ENCODE results near the gene TBC1D22B.
"Not testable (repeated sequence)": the region's sequence is repeated elsewhere in the genome, so short reads cannot be mapped to it uniquely, and the experiment has no call there.

The TBC1D22B gene

GRCh38 chr6:37321101-37321500 lies 63.5 kb downstream of the TBC1D22B start:
- no peak overlapping the region for H3K4me3 ChIP-seq (ENCODE audit: low read depth, low read length)

- no peak overlapping the region for H3K4me3 ChIP-seq (ENCODE audit: low read depth, low read length)
Observed at GRCh38 chr6:37321516-37322415, 64.2 kb downstream of the TBC1D22B start.

GRCh38 chr6:37323580-37323979 lies 66.0 kb downstream of the TBC1D22B start:
- no peak overlapping the region for H3K4me3 ChIP-seq (ENCODE audit: low read depth, low read length)

GRCh38 chr6:37324131-37325033 lies 66.8 kb downstream of the TBC1D22B start:
- H3K4me3 ChIP-seq (ENCODE audit: low read depth, low read length), result no peak overlapping the region

GRCh38 chr6:37330345-37330744 lies 72.8 kb downstream of the TBC1D22B start:
- not testable (repeated sequence) for H3K4me3 ChIP-seq (ENCODE audit: low read depth, low read length)

GRCh38 chr6:37331047-37331446 lies 73.5 kb downstream of the TBC1D22B start:
- H3K4me3 ChIP-seq (ENCODE audit: low read depth, low read length), result no peak overlapping the region

- H3K4me3 ChIP-seq (ENCODE audit: low read depth, low read length), result no peak overlapping the region
Observed at GRCh38 chr6:37332894-37333293, 75.3 kb downstream of the TBC1D22B start.

- no peak overlapping the region for H3K4me3 ChIP-seq (ENCODE audit: low read depth, low read length)
Observed at GRCh38 chr6:37334047-37334446, 76.5 kb downstream of the TBC1D22B start.

GRCh38 chr6:37338317-37338716 lies 80.7 kb downstream of the TBC1D22B start:
- H3K4me3 ChIP-seq (ENCODE audit: low read depth, low read length), result not testable (repeated sequence)

GRCh38 chr6:37338745-37339255 lies 81.2 kb downstream of the TBC1D22B start:
- H3K4me3 ChIP-seq (ENCODE audit: low read depth, low read length), result no peak overlapping the region

GRCh38 chr6:37339741-37340638 lies 82.4 kb downstream of the TBC1D22B start:
- H3K4me3 ChIP-seq (ENCODE audit: low read depth, low read length), result no peak overlapping the region

GRCh38 chr6:37340639-37340943 lies 83.0 kb downstream of the TBC1D22B start:
- no peak overlapping the region for H3K4me3 ChIP-seq (ENCODE audit: low read depth, low read length)

GRCh38 chr6:37343248-37343647 lies 85.7 kb downstream of the TBC1D22B start:
- H3K4me3 ChIP-seq (ENCODE audit: low read depth, low read length), result no peak overlapping the region

- no peak overlapping the region for H3K4me3 ChIP-seq (ENCODE audit: low read depth, low read length)
Observed at GRCh38 chr6:37344308-37344707, 86.7 kb downstream of the TBC1D22B start.

GRCh38 chr6:37345804-37346203 lies 88.2 kb downstream of the TBC1D22B start:
- H3K4me3 ChIP-seq (ENCODE audit: low read depth, low read length), result not testable (repeated sequence)

- no peak overlapping the region for H3K4me3 ChIP-seq (ENCODE audit: low read depth, low read length)
Observed at GRCh38 chr6:37347177-37347576, 89.6 kb downstream of the TBC1D22B start.

- H3K4me3 ChIP-seq (ENCODE audit: low read depth, low read length), result no peak overlapping the region
Observed at GRCh38 chr6:37347670-37348111, 90.1 kb downstream of the TBC1D22B start.

- H3K4me3 ChIP-seq (ENCODE audit: low read depth, low read length), result no peak overlapping the region
Observed at GRCh38 chr6:37351027-37351426, 93.5 kb downstream of the TBC1D22B start.

GRCh38 chr6:37352384-37352783 lies 94.8 kb downstream of the TBC1D22B start:
- no peak overlapping the region for H3K4me3 ChIP-seq (ENCODE audit: low read depth, low read length)

GRCh38 chr6:37353761-37354525 lies 96.4 kb downstream of the TBC1D22B start, which contains the start of gene RNF8:
Gene RNF8 (plus strand): TSS chr6:37353983. CDS start chr6:37354165, 182 bp downstream.
- H3K4me3 ChIP-seq (ENCODE audit: low read depth, low read length), result peak within 1 kb of the TSS; percentile 81
